ENCODE measurements around the gene EML4. TPM values are rescaled to one million over a fixed set of nuclear protein-coding genes. Genes with fewer than 3 reads are reported as not detected.

EML4 gene
- total RNA-seq, 1 experiment from 2014 or later, result 93.7 TPM

DNA sequence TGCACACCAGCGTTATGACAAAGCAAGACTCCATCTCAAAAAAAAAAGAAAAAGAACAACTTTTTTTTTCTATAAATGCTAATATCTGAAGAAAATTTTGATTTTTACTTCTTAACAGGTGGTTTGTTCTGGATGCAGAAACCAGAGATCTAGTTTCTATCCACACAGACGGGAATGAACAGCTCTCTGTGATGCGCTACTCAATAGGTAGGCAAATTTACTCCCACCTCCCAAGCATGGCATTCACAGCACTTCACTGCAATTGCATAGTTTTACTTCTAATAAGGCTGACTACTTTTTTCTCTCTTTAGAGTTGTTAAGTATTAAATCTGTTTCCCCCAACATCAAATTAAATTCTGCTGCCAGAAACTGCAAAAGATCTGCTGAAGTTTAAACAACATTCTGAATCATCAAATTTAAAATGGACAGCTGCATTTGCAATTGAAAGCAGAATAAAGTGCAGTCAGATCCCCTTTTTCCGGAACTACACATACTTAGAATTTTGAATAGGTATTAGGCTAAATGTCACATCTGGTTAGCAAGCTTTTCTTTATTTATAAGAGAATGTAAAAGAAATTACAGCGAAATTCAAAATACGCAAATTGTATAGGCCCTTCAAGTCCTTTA, 146.8 kb downstream of the EML4 start:
- ChIA-PET POLR2A (ENCODE audit: low non-redundant PET) (no interaction called here), CTCF (interaction anchor here (1.0 kb wide), 1 partner anchor 12 kb away, joined by 3 read pairs; no protein-coding TSS in a partner anchor)
- no peaks in the 10 kb centered on the region for H3K27me3 ChIP-seq (replicated peaks; ENCODE audit: insufficient read depth, low read depth, low read length, poor library complexity)
- H3K4me1 ChIP-seq (ENCODE audit: insufficient read depth, low read length, poor library complexity, severe bottlenecking), result peaks cover 56% of the 10 kb centered on the region
- peak overlapping the region; percentile 68 for H3K27ac ChIP-seq (ENCODE audit: low read depth, low read length, poor library complexity, severe bottlenecking)
- intact Hi-C loops (cut with micrococcal nuclease; ENCODE audit: unreplicated experiment), result no loop called here
- peaks cover 15% of the 10 kb centered on the region for H3K36me3 ChIP-seq (ENCODE audit: insufficient read depth, low read length, poor library complexity, severe bottlenecking)
- no peaks in the 10 kb centered on the region for H3K9me3 ChIP-seq (ENCODE audit: low read depth, low read length, poor library complexity, severe bottlenecking)
- peak; percentile 86 for DNase-seq (ENCODE audit: low spot score)
- H3K4me3 ChIP-seq (ENCODE audit: low read depth, low read length, poor library complexity, severe bottlenecking), result no peak overlapping the region
- no peak for TF ChIP-seq EZH2 (IDR thresholded peaks at IDR 0.05; ENCODE audit: borderline replicate concordance, low read depth, low read length, poor library complexity, severe bottlenecking)
- TF ChIP-seq, protein P1, sequence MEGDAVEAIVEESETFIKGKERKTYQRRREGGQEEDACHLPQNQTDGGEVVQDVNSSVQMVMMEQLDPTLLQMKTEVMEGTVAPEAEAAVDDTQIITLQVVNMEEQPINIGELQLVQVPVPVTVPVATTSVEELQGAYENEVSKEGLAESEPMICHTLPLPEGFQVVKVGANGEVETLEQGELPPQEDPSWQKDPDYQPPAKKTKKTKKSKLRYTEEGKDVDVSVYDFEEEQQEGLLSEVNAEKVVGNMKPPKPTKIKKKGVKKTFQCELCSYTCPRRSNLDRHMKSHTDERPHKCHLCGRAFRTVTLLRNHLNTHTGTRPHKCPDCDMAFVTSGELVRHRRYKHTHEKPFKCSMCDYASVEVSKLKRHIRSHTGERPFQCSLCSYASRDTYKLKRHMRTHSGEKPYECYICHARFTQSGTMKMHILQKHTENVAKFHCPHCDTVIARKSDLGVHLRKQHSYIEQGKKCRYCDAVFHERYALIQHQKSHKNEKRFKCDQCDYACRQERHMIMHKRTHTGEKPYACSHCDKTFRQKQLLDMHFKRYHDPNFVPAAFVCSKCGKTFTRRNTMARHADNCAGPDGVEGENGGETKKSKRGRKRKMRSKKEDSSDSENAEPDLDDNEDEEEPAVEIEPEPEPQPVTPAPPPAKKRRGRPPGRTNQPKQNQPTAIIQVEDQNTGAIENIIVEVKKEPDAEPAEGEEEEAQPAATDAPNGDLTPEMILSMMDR (conservative IDR thresholded peaks at IDR 0.05; ENCODE audit: low read depth, low read length), result no peak
- no TSS peak for BruUV-seq (replicated peaks)

DNA sequence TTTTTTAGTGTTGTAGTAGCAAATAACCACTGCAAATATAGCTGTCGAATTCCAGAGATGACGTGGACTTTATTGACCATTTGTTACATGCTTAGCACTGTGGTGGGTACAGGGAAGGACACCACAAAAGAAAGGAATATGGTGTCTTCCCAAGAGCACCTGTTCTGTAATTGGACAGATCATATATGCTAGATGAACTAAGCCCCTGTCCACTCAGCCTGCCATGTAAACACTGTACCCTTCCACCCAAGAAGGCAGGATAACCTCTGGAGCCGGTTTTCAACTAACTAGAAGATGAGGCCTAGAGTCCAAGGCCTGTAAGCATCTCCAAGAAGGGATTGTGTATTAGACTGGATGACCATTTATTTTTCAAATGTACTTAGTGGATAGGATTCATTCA, 147.8 kb downstream of the EML4 start:
- H3K9me3 ChIP-seq (ENCODE audit: low read depth, low read length, poor library complexity, severe bottlenecking), result no peaks in the 10 kb centered on the region
- peaks cover 15% of the 10 kb centered on the region for H3K36me3 ChIP-seq (ENCODE audit: insufficient read depth, low read length, poor library complexity, severe bottlenecking)
- ChIA-PET CTCF (no interaction called here), POLR2A (ENCODE audit: low non-redundant PET) (no interaction called here)
- H3K4me3 ChIP-seq (ENCODE audit: low read depth, low read length, poor library complexity, severe bottlenecking), result no peak overlapping the region
- intact Hi-C loops (cut with micrococcal nuclease; ENCODE audit: unreplicated experiment), result no loop called here
- TF ChIP-seq EZH2 (IDR thresholded peaks at IDR 0.05; ENCODE audit: borderline replicate concordance, low read depth, low read length, poor library complexity, severe bottlenecking), result no peak
- TF ChIP-seq, protein P1 (conservative IDR thresholded peaks at IDR 0.05; ENCODE audit: low read depth, low read length), result no peak
- H3K27me3 ChIP-seq (replicated peaks; ENCODE audit: insufficient read depth, low read depth, low read length, poor library complexity), result no peaks in the 10 kb centered on the region
- DNase-seq (ENCODE audit: low spot score), result no peak
- BruUV-seq (replicated peaks), result no TSS peak
- peaks cover 55% of the 10 kb centered on the region for H3K4me1 ChIP-seq (ENCODE audit: insufficient read depth, low read length, poor library complexity, severe bottlenecking)
- peak overlapping the region; percentile 68 for H3K27ac ChIP-seq (ENCODE audit: low read depth, low read length, poor library complexity, severe bottlenecking)

DNA sequence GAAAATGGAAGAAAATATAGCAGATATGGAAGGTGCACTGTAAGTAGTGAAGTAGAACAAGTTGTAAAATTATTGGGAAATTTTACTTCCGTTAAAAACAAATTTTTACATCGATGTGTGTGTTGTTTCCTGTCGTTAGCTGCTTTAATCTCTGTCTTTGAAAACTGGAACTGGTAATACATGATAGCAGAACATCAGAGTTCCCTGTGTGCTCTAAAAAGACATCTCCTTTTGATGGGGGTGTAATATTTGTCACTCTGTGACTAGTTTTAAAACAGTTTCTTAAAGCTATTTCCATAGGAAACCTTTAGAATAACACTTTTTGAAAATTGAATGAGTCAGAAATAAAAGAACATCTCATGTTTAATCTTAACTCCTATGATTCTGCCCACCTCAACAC, 148.3 kb downstream of the EML4 start:
- POLR2A ChIA-PET (ENCODE audit: low non-redundant PET), result no interaction called here
- CTCF ChIA-PET, result no interaction called here
- intact Hi-C loops (cut with micrococcal nuclease; ENCODE audit: unreplicated experiment), result no loop called here

More for the DNA sequence above, 148.3 kb downstream of the EML4 start:
- H3K9me3 ChIP-seq (ENCODE audit: low read depth, low read length, poor library complexity, severe bottlenecking), result no peaks in the 10 kb centered on the region
- H3K27me3 ChIP-seq (replicated peaks; ENCODE audit: insufficient read depth, low read depth, low read length, poor library complexity), result no peaks in the 10 kb centered on the region
- H3K4me3 ChIP-seq (ENCODE audit: low read depth, low read length, poor library complexity, severe bottlenecking), result no peak overlapping the region
- H3K4me1 ChIP-seq (ENCODE audit: insufficient read depth, low read length, poor library complexity, severe bottlenecking), result peaks cover 51% of the 10 kb centered on the region
- no peak for TF ChIP-seq EZH2 (IDR thresholded peaks at IDR 0.05; ENCODE audit: borderline replicate concordance, low read depth, low read length, poor library complexity, severe bottlenecking)
- TF ChIP-seq, protein P1 (conservative IDR thresholded peaks at IDR 0.05; ENCODE audit: low read depth, low read length), result no peak
- no peak for DNase-seq (ENCODE audit: low spot score)
- peaks cover 15% of the 10 kb centered on the region for H3K36me3 ChIP-seq (ENCODE audit: insufficient read depth, low read length, poor library complexity, severe bottlenecking)
- H3K27ac ChIP-seq (ENCODE audit: low read depth, low read length, poor library complexity, severe bottlenecking), result peak overlapping the region; percentile 28
- BruUV-seq (replicated peaks), result no TSS peak

Data from A673 (cell line).